Measurements from ENCODE around the gene SDHB. TPM values are rescaled to one million over a fixed set of nuclear protein-coding genes. Genes with fewer than 3 reads are reported as not detected.

SDHB gene
- total and polyA plus RNA-seq, 9 of the 15 experiments (the other 6 are each of a cell fraction or from before 2014, with no cell fraction given) = 207 to 554 (median 365) TPM

- FAIRE-seq (no peak), DNase-seq (ENCODE audit: extremely low read depth in 1 of 4, low spot score in 3 of 4) (no peak), ATAC-seq (no peak)
- Histone ChIP-seq H3K9ac (ENCODE audit: insufficient read depth in 1 of 2, low read depth in 2 of 2, low read length in 2 of 2) (peak overlapping the region in 1 of 2 experiments; percentile 32; a peak in 1 of 4 replicates), H3K4me1 (replicated peaks in 1 of 2; ENCODE audit: control insufficient read depth in 2 of 2, insufficient read depth in 2 of 2, low read length in 2 of 2) (peaks cover 0 to 25% of the 10 kb centered on the region in 2 experiments; a peak in 1 of 5 replicates), H3K9me3 (replicated peaks; ENCODE audit: control insufficient read depth, insufficient read depth, low read depth, low read length) (no peaks in the 10 kb centered on the region), H3K36me3 (ENCODE audit: control insufficient read depth, insufficient read depth, low read length) (peaks cover 10% of the 10 kb centered on the region; the same call in 1 of the 3 replicates), H3K4me3 (no peak overlapping the region), H3K4me2 (ENCODE audit: insufficient read depth, low read length) (no peak overlapping the region), H3K27me3 (ENCODE audit: control insufficient read depth in 2 of 2, insufficient read depth in 2 of 2, low read length in 2 of 2) (no peaks in the 10 kb centered on the region), H2AFZ (ENCODE audit: low read depth, low read length) (no peak overlapping the region), H3K79me2 (ENCODE audit: control insufficient read depth, insufficient read depth, low read length) (no peaks in the 10 kb centered on the region), H3K27ac (ENCODE audit: extremely low read depth, low read depth, low read length) (no peak overlapping the region), H3K9me1 (ENCODE audit: control insufficient read depth, insufficient read depth, low read length) (peaks cover 4% of the 10 kb centered on the region), H4K20me1 (replicated peaks; ENCODE audit: control insufficient read depth, insufficient read depth, low read length) (no peaks in the 10 kb centered on the region; the same call in 1 of the 2 replicates)
- POLR2A ChIA-PET = interaction anchor here (0.6 to 1.1 kb wide), 2 partner anchors 10 to 265 kb away, joined by 3 read pairs; no protein-coding TSS in a partner anchor
- intact Hi-C loops (cut with micrococcal nuclease) (no loop called here), in situ Hi-C loops (cut with MboI) (no loop called here)
- no TSS peak for BruUV-seq (replicated peaks)
- TF ChIP-seq ZBTB11 (CRISPR knock-in tag; IDR thresholded peaks at IDR 0.05) (no peak), POLR2G (IDR thresholded peaks at IDR 0.05; ENCODE audit: low read depth, low read length) (peak; percentile 53), SMAD1 (IDR thresholded peaks at IDR 0.05; ENCODE audit: low read depth, low read length, partially characterized antibody) (no peak)
- WGBS (ENCODE audit: insufficient coverage, low coverage, missing lambda C conversion rate) = 81% methylated on average over 12 of the region's 12 CpGs
- CTCF ChIA-PET (ENCODE audit: low intra/inter-chr PET ratio) = no interaction called here
These were observed 61.7 kb downstream of the SDHB start for GRCh38 chr1:16992102-16992501.
